Hippocampal formation (tissue), 2 donors: ENCODE data around the gene CGA.

Experiments used
- DNase-seq, 2 donors: peaks; one replicate each; lab custom pipeline; 2025; lab: John Stamatoyannopoulos, UW

Gene CGA

GRCh38 chr6:87088076-87088475 is 6.8 kb downstream of the CGA start:
- no peak for DNase-seq

- no peak for DNase-seq
Measured at GRCh38 chr6:87082160-87082721, 12.7 kb downstream of the CGA start.

GRCh38 chr6:87078983-87079616 is 15.8 kb downstream of the CGA start:
- peak in 1 of 2 donors; percentile 65 for DNase-seq

- DNase-seq, result no peak
Measured at GRCh38 chr6:87075168-87075567, 19.7 kb downstream of the CGA start.

GRCh38 chr6:87074101-87074621 is 20.7 kb downstream of the CGA start:
- DNase-seq, result peak in 1 of 2 donors; percentile 1

- no peak for DNase-seq
Measured at GRCh38 chr6:87071683-87072082, 23.2 kb downstream of the CGA start.

- DNase-seq, result no peak
Measured at GRCh38 chr6:87070741-87071140, 24.2 kb downstream of the CGA start.

- no peak for DNase-seq
Measured at GRCh38 chr6:87068795-87069194, 26.1 kb downstream of the CGA start.

- DNase-seq, result peak; percentile 11 to 66
Measured at GRCh38 chr6:87066449-87067333, 28.2 kb downstream of the CGA start.

- DNase-seq, result no peak
Measured at GRCh38 chr6:87065117-87065516, 29.8 kb downstream of the CGA start.

- no peak for DNase-seq
Measured at GRCh38 chr6:87059943-87060342, 35.0 kb downstream of the CGA start.

GRCh38 chr6:87054143-87054833 is 40.6 kb downstream of the CGA start:
- DNase-seq, result no peak

GRCh38 chr6:87053312-87053711 is 41.6 kb downstream of the CGA start:
- no peak for DNase-seq

- no peak for DNase-seq
Measured at GRCh38 chr6:87049779-87050178, 45.1 kb downstream of the CGA start.

GRCh38 chr6:87045521-87046075 is 49.3 kb downstream of the CGA start:
- DNase-seq, result no peak

- DNase-seq, result no peak
Measured at GRCh38 chr6:87040729-87041128, 54.2 kb downstream of the CGA start.
